K562 (cell line): ENCODE data around the gene CRPPA. TPM values are rescaled to one million over a fixed set of nuclear protein-coding genes. Genes with fewer than 3 reads are reported as not detected.

Source experiments
- ADNP ChIP-seq: fragments of 200-800 bp; sonication (Bioruptor generic); IDR thresholded peaks from 2 replicates; pipeline ENCODE4 v1.6.1; 2016; ENCODE audit warnings: missing genetic modification characterization, missing compliant biosample characterization
- ARHGAP35 ChIP-seq: fragments of 450-650 bp; IDR thresholded peaks from 2 replicates; pipeline ENCODE4 v1.6.1; 2018; ENCODE audit not compliant: partially characterized antibody
- BRCA1 ChIP-seq, 2 experiments: fragments of 450-650 bp in 1 of 2; sonication (generic) in 1 of 2; formaldehyde crosslinking in 1 of 2; IDR thresholded peaks; 2 replicates each; pipeline versions ENCODE4 v1.5.0 to v1.6.1; 2017 to 2020; ENCODE audit warnings: mild to moderate bottlenecking in 1 of 2, missing genetic modification reagents in 1 of 2
- CBX1 ChIP-seq: sonication (generic); IDR thresholded peaks from 2 replicates; pipeline ENCODE4 v1.6.1; 2016; ENCODE audit warnings: antibody characterized with exemption, low read depth, mild to moderate bottlenecking
- E2F4 ChIP-seq: sonication (generic); formaldehyde crosslinking; IDR thresholded peaks from 2 replicates; pipeline ENCODE4 v1.8.0; 2022; ENCODE audit warnings: mild to moderate bottlenecking, low read depth, missing genetic modification reagents
- ETV6 ChIP-seq, 3 experiments: fragments of 150-350 bp in 1 of 3; sonication (generic) in 1 of 3; formaldehyde crosslinking in 1 of 3; IDR thresholded peaks; 2 replicates each; pipeline versions ENCODE4 v1.6.1 to v1.8.0; 2014 to 2022; ENCODE audit warnings: borderline replicate concordance in 2 of 3, low read depth in 2 of 3, antibody characterized with exemption in 1 of 3, low read length in 1 of 3, mild to moderate bottlenecking in 1 of 3, missing genetic modification reagents in 1 of 3
- FOXM1 ChIP-seq, 2 experiments: fragments of 450-650 bp in 1 of 2; sonication (generic) in 1 of 2; formaldehyde crosslinking in 1 of 2; IDR thresholded peaks; 2 replicates each; pipeline versions ENCODE4 v1.6.1 to v1.9.0; 2017 to 2022; ENCODE audit warnings: low read depth in 2 of 2, mild to moderate bottlenecking in 2 of 2, missing genetic modification reagents in 1 of 2, moderate library complexity in 1 of 2
- MAX ChIP-seq: sonication (generic); formaldehyde crosslinking; IDR thresholded peaks from 2 replicates; pipeline ENCODE4 v1.9.0; 2022; ENCODE audit warnings: mild to moderate bottlenecking, missing genetic modification reagents
- MLX ChIP-seq, 2 experiments: fragments of 450-650 bp in 1 of 2; sonication (generic) in 1 of 2; formaldehyde crosslinking; conservative IDR thresholded peaks; 2 replicates each; pipeline versions ENCODE4 v1.4.0 to v1.8.1; 2020 to 2022; ENCODE audit warnings: mild to moderate bottlenecking in 1 of 2, missing genetic modification reagents in 1 of 2
- PCBP1 ChIP-seq: fragments of 200-400 bp; formaldehyde crosslinking; IDR thresholded peaks from 2 replicates; pipeline ENCODE4 v1.6.1; 2018; ENCODE audit warnings: mild to moderate bottlenecking, low read depth, low read length; ENCODE audit not compliant: poor library complexity, severe bottlenecking
- SAFB2 ChIP-seq: fragments of 200-400 bp; formaldehyde crosslinking; IDR thresholded peaks from 2 replicates; pipeline ENCODE4 v1.6.1; 2018; ENCODE audit warnings: borderline replicate concordance, low read length, low read depth, moderate library complexity; ENCODE audit not compliant: severe bottlenecking
- TCFL5 ChIP-seq: fragments of 250-450 bp; sonication (Bioruptor Pico); conservative IDR thresholded peaks from 2 replicates; pipeline ENCODE4 v1.6.1; 2021; ENCODE audit warnings: mild to moderate bottlenecking, moderate library complexity, matching md5 sums
- THAP12 ChIP-seq: fragments of 250-450 bp; sonication (Bioruptor Pico); IDR thresholded peaks from 2 replicates; pipeline ENCODE4 v1.9.0; 2021; ENCODE audit warnings: mild to moderate bottlenecking, inconsistent platforms
- THAP7 ChIP-seq: fragments of 250-450 bp; sonication (Bioruptor Pico); IDR thresholded peaks from 2 replicates; pipeline ENCODE4 v1.5.0; 2021
- ZNF316 ChIP-seq: fragments of 450-650 bp; IDR thresholded peaks from 2 replicates; pipeline ENCODE4 v1.6.1; 2016
- ZNF324 ChIP-seq: fragments of 250-450 bp; sonication (Bioruptor Pico); IDR thresholded peaks from 2 replicates; pipeline ENCODE4 v1.4.0; 2020; ENCODE audit warnings: mild to moderate bottlenecking
- ZNF449 ChIP-seq: fragments of 250-450 bp; sonication (Bioruptor Pico); IDR thresholded peaks from 2 replicates; pipeline ENCODE4 v1.8.0; 2022; ENCODE audit warnings: moderate library complexity, mild to moderate bottlenecking, inconsistent platforms
- ZNF707 ChIP-seq: fragments of 250-450 bp; sonication (Bioruptor Pico); conservative IDR thresholded peaks from 2 replicates; pipeline ENCODE4 v1.8.0; 2022; ENCODE audit warnings: inconsistent platforms, mild to moderate bottlenecking, moderate library complexity
- ZNF717 ChIP-seq: fragments of 250-450 bp; sonication (Bioruptor Pico); IDR thresholded peaks from 2 replicates; pipeline ENCODE4 v1.5.0; 2021
- polyA plus RNA-seq, 8 experiments: library from polyadenylated mRNA; depleted of rRNA in 4 of 8; stranded (reverse) in 5 of 8; unstranded in 3 of 8; fragments of >200 nt; fragmentation: Nextera tagmentation in 2 of 8; fragmentation: Illumina TruSeq in 1 of 8; extraction: Ambion mirVana in 2 of 8; extraction: Trizol in 1 of 8; gene quantifications; 2 replicates each; pipeline versions ENCODE4 v1.2.1 to v1.2.3, GENCODE V29; 2011 to 2014; ENCODE audit warnings: inconsistent platforms in 1 of 8, missing spikeins in 1 of 8
- total RNA-seq, 7 experiments: library from RNA; depleted of rRNA in 6 of 7; stranded (reverse); fragments of >200 nt in 6 of 7; fragmentation: Illumina TruSeq in 2 of 7; extraction: Trizol in 2 of 7; gene quantifications; 2 replicates each; pipeline versions ENCODE4 v1.2.1 to v1.2.3, GENCODE V29; 2011 to 2021; ENCODE audit warnings: low replicate concordance in 1 of 7

Gene CRPPA
- total and polyA plus RNA-seq, 9 of the 15 experiments (the other 6 are each of a cell fraction or from before 2014, with no cell fraction given), result 3.9 to 14.4 (median 7.8) TPM

GRCh38 chr7:16397501-16398145 lies 23.7 kb downstream of the CRPPA start (continued):
- 0 out of 4 replicates have a peak, but pooled peaks of 1 of the 2 experiments have one; percentile 57 for TF ChIP-seq MLX (CRISPR knock-in tag; conservative IDR thresholded peaks at IDR 0.05)
- 0 out of 2 replicates have a peak, but pooled peaks have one; percentile 38 for TF ChIP-seq ZNF449
- no peak for TF ChIP-seq BRCA1 (IDR thresholded peaks at IDR 0.05)
- TF ChIP-seq BRCA1 (CRISPR knock-in tag; IDR thresholded peaks at IDR 0.05), result 0 out of 2 replicates have a peak, but pooled peaks have one; percentile 25
- TF ChIP-seq CBX1, result peak; percentile 76; the same call in 1 of the 2 replicates
- no peak for TF ChIP-seq PCBP1
- no peak for TF ChIP-seq THAP12
- peak; percentile 13 for TF ChIP-seq ARHGAP35
- TF ChIP-seq ADNP, result peak; percentile 40; the same call in 1 of the 2 replicates
- TF ChIP-seq SAFB2, result no peak
- TF ChIP-seq ZNF324 (CRISPR knock-in tag), result no peak
- TF ChIP-seq FOXM1 (IDR thresholded peaks at IDR 0.05; ENCODE audit: low read depth), result no peak
- TF ChIP-seq FOXM1 (CRISPR knock-in tag; IDR thresholded peaks at IDR 0.05; ENCODE audit: low read depth), result no peak
- peak; percentile 77 for TF ChIP-seq MAX (CRISPR knock-in tag)
- no peak for TF ChIP-seq THAP7 (CRISPR knock-in tag)
- 0 out of 2 replicates have a peak, but pooled peaks have one; percentile 8 for TF ChIP-seq ZNF717
- TF ChIP-seq ZNF707 (CRISPR knock-in tag), result peak; percentile 66; the same call in 1 of the 2 replicates
- TF ChIP-seq ETV6 (IDR thresholded peaks at IDR 0.05; ENCODE audit: borderline replicate concordance in 1 of 2, low read depth in 2 of 2, low read length in 1 of 2), result no peak
- TF ChIP-seq ETV6 (CRISPR knock-in tag; IDR thresholded peaks at IDR 0.05; ENCODE audit: borderline replicate concordance), result no peak
- TF ChIP-seq TCFL5, result no peak
- no peak for TF ChIP-seq ZNF316
- TF ChIP-seq E2F4 (CRISPR knock-in tag), result peak; percentile 80; the same call in 1 of the 2 replicates
